Endothelial cell of umbilical vein (primary cell): Measurements from ENCODE around the gene STAT4. TPM values are rescaled to one million over a fixed set of nuclear protein-coding genes. Genes with fewer than 3 reads are reported as not detected.

ENCODE experiments used
- BruUV-seq: library from RNA; stranded (reverse); fragments of 400-500 nt; replicated peaks from 2 replicates; lab custom pipeline; 2021; lab: Mats Ljungman, UMichigan
- CTCF ChIA-PET: fragments of 300-600, 350-600 bp; sonication (Branson Sonifier 250); formaldehyde crosslinking; loops from one replicate; lab custom pipeline; 2021; ENCODE audit warnings: antibody characterized with exemption, inconsistent platforms; lab: Charles Lee
- POLR2A ChIA-PET: fragments of 300-600, 350-600 bp; sonication (Branson Sonifier 250); formaldehyde crosslinking; loops from one replicate; lab custom pipeline; 2021; ENCODE audit warnings: antibody characterized with exemption, inconsistent platforms; lab: Charles Lee
- DNase-seq: peaks from one replicate; pipeline ENCODE4 v3.0.0-alpha.2; 2011; ENCODE audit warnings: low read depth, low spot score
- FAIRE-seq: peaks from 2 replicates; lab custom pipeline; 2011; peaks lifted over from hg19 to GRCh38; lab: Jason Lieb, UNC
- H2AFZ ChIP-seq: 2 replicates; pipeline ENCODE4 v1.6.0; 2012; ENCODE audit warnings: low read depth, low read length, control low read depth, inconsistent platforms
- H3K27ac ChIP-seq: 2 replicates; pipeline ENCODE4 v1.5.1; 2011; ENCODE audit warnings: low read depth, mild to moderate bottlenecking, control low read depth, low read length, moderate library complexity; ENCODE audit not compliant: insufficient read depth
- H3K27me3 ChIP-seq, 2 experiments: 2 replicates each; pipeline versions ENCODE4 v1.6.0 to v1.6.1; 2011; ENCODE audit warnings: low read length in 2 of 2, mixed read lengths in 1 of 2; ENCODE audit not compliant: control insufficient read depth in 2 of 2, insufficient read depth in 2 of 2
- H3K36me3 ChIP-seq, 2 experiments: 2 replicates in 1 of 2; 3 replicates in 1 of 2; pipeline ENCODE4 v1.5.1; 2011; ENCODE audit warnings: low read length in 2 of 2, mild to moderate bottlenecking in 1 of 2, moderate library complexity in 1 of 2; ENCODE audit not compliant: control insufficient read depth in 2 of 2, insufficient read depth in 2 of 2; ENCODE audit errors: extremely low read depth in 1 of 2
- H3K4me1 ChIP-seq: 3 replicates; pipeline ENCODE4 v1.5.1; 2011; ENCODE audit warnings: mild to moderate bottlenecking, low read length; ENCODE audit not compliant: control insufficient read depth, insufficient read depth; ENCODE audit errors: extremely low read depth
- H3K4me2 ChIP-seq: 2 replicates; pipeline ENCODE4 v1.6.1; 2011; ENCODE audit warnings: low read length, control low read depth, mixed read lengths; ENCODE audit not compliant: insufficient read depth
- H3K4me3 ChIP-seq, 3 experiments: fragments of 200-600 bp in 1 of 3; sonication (generic), shearing (Covaris generic) in 1 of 3; replicated peaks in 1 of 3; 2 replicates each; pipeline ENCODE4 v1.5.1; 2011 to 2016; ENCODE audit warnings: control low read depth in 3 of 3, low read length in 3 of 3, mild to moderate bottlenecking in 2 of 3, inconsistent platforms in 1 of 3, low read depth in 1 of 3, moderate library complexity in 1 of 3; ENCODE audit not compliant: insufficient read depth in 1 of 3
- H3K79me2 ChIP-seq: 2 replicates; pipeline ENCODE4 v1.6.0; 2012; ENCODE audit warnings: low read length, inconsistent platforms; ENCODE audit not compliant: control insufficient read depth, insufficient read depth
- H3K9ac ChIP-seq: replicated peaks from 2 replicates; pipeline ENCODE3; 2011; ENCODE audit warnings: low read length, control low read depth; ENCODE audit not compliant: insufficient read depth; ENCODE audit errors: extremely low read depth
- H3K9me1 ChIP-seq: replicated peaks from 3 replicates; pipeline ENCODE4 v1.6.0; 2011; ENCODE audit warnings: mild to moderate bottlenecking, low read length; ENCODE audit not compliant: control insufficient read depth, insufficient read depth; ENCODE audit errors: extremely low read depth
- H3K9me3 ChIP-seq: replicated peaks from 2 replicates; pipeline ENCODE4 v1.5.1; 2012; ENCODE audit warnings: low read length, inconsistent platforms; ENCODE audit not compliant: control insufficient read depth, insufficient read depth
- H4K20me1 ChIP-seq: replicated peaks from 2 replicates; pipeline ENCODE3; 2011; ENCODE audit warnings: mild to moderate bottlenecking, low read length; ENCODE audit not compliant: control insufficient read depth, insufficient read depth; ENCODE audit errors: extremely low read depth
- EZH2 ChIP-seq: IDR thresholded peaks from 2 replicates; pipeline ENCODE4 v1.6.1; 2012; ENCODE audit warnings: borderline replicate concordance, low read depth, mild to moderate bottlenecking, moderate library complexity, low read length, inconsistent platforms; ENCODE audit not compliant: severe bottlenecking
- FOS ChIP-seq: IDR thresholded peaks from 2 replicates; pipeline ENCODE4 v1.6.1; 2011; ENCODE audit warnings: mild to moderate bottlenecking, low read length, moderate library complexity, borderline replicate concordance; ENCODE audit not compliant: insufficient read depth
- GATA2 ChIP-seq: IDR thresholded peaks from 2 replicates; pipeline ENCODE4 v1.7.0; 2011; ENCODE audit warnings: low read depth, mild to moderate bottlenecking, moderate library complexity, mixed read lengths, low read length; ENCODE audit not compliant: insufficient read length, insufficient read depth
- JUN ChIP-seq: IDR thresholded peaks from 2 replicates; pipeline ENCODE4 v1.6.1; 2011; ENCODE audit warnings: borderline replicate concordance, low read depth; ENCODE audit not compliant: insufficient read length, insufficient read depth
- MYC ChIP-seq: IDR thresholded peaks from one replicate; pipeline ENCODE4 v1.6.1; 2011; ENCODE audit warnings: mild to moderate bottlenecking, low read depth, low read length
- POLR2A ChIP-seq: IDR thresholded peaks from 2 replicates; pipeline ENCODE4 v1.6.1; 2012; ENCODE audit warnings: low read depth, mild to moderate bottlenecking, control low read depth, low read length
- POLR2AphosphoS5 ChIP-seq: IDR thresholded peaks from 2 replicates; pipeline ENCODE4 v1.6.1; 2012; ENCODE audit warnings: low read depth, mild to moderate bottlenecking, control low read depth, low read length, moderate library complexity; ENCODE audit not compliant: insufficient read depth
- dilution Hi-C: fragments of 300-500 bp; cut with MboI; formaldehyde crosslinking; loops from one replicate; pipeline ENCODE4 v1.15.0; 2019; ENCODE audit warnings: low sequenced_read_pairs; ENCODE audit not compliant: extremely low pct_ligation_motif_present
- intact Hi-C: fragments of 100-400 bp; cut with micrococcal nuclease; formaldehyde crosslinking; loops from one replicate; pipeline ENCODE4 v1.10.0; 2022
- polyA plus RNA-seq, 4 experiments: library from polyadenylated mRNA; depleted of rRNA in 3 of 4; stranded (reverse) in 3 of 4; unstranded in 1 of 4; fragments of >200 nt; gene quantifications; 2 replicates each; pipeline versions ENCODE4 v1.2.1 to v1.2.3, GENCODE V29; 2011 to 2012; ENCODE audit warnings: missing spikeins in 1 of 4
- total RNA-seq: library from RNA; stranded (reverse); gene quantifications from 2 replicates; pipeline ENCODE4 v1.2.3, GENCODE V29; 2021
- TF ChIP-seq, protein P1 (sequence below): IDR thresholded peaks from 2 replicates; pipeline ENCODE4 v1.6.1; 2011; ENCODE audit not compliant: insufficient read depth, insufficient read length
- TF ChIP-seq, protein P2 (sequence below), 2 donors: IDR thresholded peaks; 1 replicate in 1 of 2; 2 replicates in 1 of 2; pipeline ENCODE4 v1.5.1; 2011; ENCODE audit warnings: low read length in 2 of 2, mild to moderate bottlenecking in 2 of 2, moderate library complexity in 2 of 2, control low read depth in 1 of 2, inconsistent platforms in 1 of 2, low read depth in 1 of 2; ENCODE audit not compliant: insufficient read depth in 1 of 2; ENCODE audit errors: extremely low read depth in 1 of 2

Gene STAT4
- total and polyA plus RNA-seq, 2 donors (not counting 3 experiments of a cell fraction or from before 2014, with no cell fraction given) = 0.46 to 1.2 TPM

DNA sequence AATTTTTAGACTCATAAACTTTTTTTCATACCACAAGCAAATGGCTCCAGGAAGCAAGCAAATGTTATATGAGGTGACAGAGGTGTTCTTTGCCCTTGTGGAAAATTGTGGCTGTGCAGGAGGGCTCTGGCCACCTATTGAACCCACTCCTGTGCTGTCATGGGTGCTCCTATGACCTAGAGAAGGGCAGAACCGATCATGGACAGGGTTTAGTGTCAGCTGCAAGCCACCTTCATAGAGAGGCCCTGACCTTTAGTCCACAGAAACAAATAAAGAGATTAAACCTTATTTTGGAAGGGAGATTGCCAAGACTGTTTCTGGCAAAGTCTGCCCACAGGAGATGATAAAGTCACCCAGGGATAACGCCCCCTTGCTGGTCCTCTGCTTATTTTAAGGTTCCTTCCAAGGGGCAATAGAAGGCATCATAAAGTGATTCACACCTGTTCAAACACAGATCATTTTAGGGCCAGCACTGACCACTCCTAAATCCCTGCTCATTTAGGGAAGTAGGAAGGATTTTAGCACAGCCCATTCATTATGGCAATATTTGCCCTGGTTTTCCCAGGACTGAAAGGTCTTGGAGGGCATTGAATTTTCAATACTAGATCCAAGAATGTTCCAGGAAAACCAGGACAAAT is 26.1 kb upstream of the STAT4 start:
- Histone ChIP-seq H3K79me2 (no peaks in the 10 kb centered on the region), H3K9me1 (no peaks in the 10 kb centered on the region), H3K27ac (no peak overlapping the region), H3K4me3 (no peak overlapping the region), H3K4me1 (peaks cover 2% of the 10 kb centered on the region), H3K4me2 (no peak overlapping the region), H3K9ac (no peak overlapping the region), H3K9me3 (no peaks in the 10 kb centered on the region), H3K27me3 (no peaks in the 10 kb centered on the region), H4K20me1 (no peaks in the 10 kb centered on the region), H3K36me3 (no peaks in the 10 kb centered on the region), H2AFZ (no peak overlapping the region)
- TF ChIP-seq POLR2AphosphoS5 = no peak
- TF ChIP-seq EZH2 = no peak
- no peak for TF ChIP-seq JUN
- TF ChIP-seq, protein P1, sequence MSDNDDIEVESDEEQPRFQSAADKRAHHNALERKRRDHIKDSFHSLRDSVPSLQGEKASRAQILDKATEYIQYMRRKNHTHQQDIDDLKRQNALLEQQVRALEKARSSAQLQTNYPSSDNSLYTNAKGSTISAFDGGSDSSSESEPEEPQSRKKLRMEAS = no peak
- no peak for TF ChIP-seq POLR2A
- no peak for TF ChIP-seq FOS
- no peak for TF ChIP-seq MYC
- TF ChIP-seq GATA2 = no peak
- TF ChIP-seq, protein P2, sequence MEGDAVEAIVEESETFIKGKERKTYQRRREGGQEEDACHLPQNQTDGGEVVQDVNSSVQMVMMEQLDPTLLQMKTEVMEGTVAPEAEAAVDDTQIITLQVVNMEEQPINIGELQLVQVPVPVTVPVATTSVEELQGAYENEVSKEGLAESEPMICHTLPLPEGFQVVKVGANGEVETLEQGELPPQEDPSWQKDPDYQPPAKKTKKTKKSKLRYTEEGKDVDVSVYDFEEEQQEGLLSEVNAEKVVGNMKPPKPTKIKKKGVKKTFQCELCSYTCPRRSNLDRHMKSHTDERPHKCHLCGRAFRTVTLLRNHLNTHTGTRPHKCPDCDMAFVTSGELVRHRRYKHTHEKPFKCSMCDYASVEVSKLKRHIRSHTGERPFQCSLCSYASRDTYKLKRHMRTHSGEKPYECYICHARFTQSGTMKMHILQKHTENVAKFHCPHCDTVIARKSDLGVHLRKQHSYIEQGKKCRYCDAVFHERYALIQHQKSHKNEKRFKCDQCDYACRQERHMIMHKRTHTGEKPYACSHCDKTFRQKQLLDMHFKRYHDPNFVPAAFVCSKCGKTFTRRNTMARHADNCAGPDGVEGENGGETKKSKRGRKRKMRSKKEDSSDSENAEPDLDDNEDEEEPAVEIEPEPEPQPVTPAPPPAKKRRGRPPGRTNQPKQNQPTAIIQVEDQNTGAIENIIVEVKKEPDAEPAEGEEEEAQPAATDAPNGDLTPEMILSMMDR (IDR thresholded peaks at IDR 0.05; ENCODE audit: extremely low read depth in 1 of 2, insufficient read depth in 1 of 2, low read depth in 1 of 2, low read length in 2 of 2) = no peak
- DNase-seq (no peak), FAIRE-seq (no peak)
- POLR2A ChIA-PET = no interaction called here
- no TSS peak for BruUV-seq
- CTCF ChIA-PET = interaction anchor here (1.0 to 1.5 kb wide), 2 partner anchors 10 to 41 kb away, joined by 3 read pairs; no protein-coding TSS in a partner anchor
- intact Hi-C loops = no loop called here
- dilution Hi-C loops = no loop called here
